ENCODE results near the gene CLC.

CLC gene

DNA sequence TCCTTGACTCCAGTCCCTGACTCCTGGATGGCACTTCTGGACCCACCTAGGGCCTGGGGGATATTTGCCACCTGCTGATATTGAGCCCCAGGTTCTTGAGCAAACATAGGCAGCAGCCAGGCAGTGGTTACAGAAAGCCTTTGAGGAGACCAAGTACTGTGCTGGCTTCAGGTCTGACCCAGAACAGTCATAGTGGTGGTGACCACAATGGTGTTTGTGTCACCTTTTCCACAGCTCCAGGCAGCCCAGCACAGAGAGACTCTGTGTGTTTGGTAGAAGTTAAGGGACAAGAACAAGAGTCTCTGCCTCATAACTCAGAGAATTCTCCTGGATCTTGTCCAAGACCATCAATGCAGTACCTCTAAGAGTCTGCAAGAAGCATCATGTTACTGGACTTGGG is 14.6 kb upstream of the CLC start:
- no peaks in the 10 kb centered on the region for H3K36me3 ChIP-seq (ENCODE audit: control insufficient read depth, insufficient read depth, low read length)
- no peaks in the 10 kb centered on the region for H3K4me1 ChIP-seq (ENCODE audit: control insufficient read depth, insufficient read depth, low read length)
- H3K27ac ChIP-seq (ENCODE audit: low read depth, low read length): no peak overlapping the region
- no peak overlapping the region for H3K4me3 ChIP-seq (ENCODE audit: low read depth, low read length)
- H3K9me3 ChIP-seq (ENCODE audit: control insufficient read depth, insufficient read depth, low read length): no peaks in the 10 kb centered on the region
- H3K9ac ChIP-seq (ENCODE audit: low read depth, low read length): no peak overlapping the region
- H3K27me3 ChIP-seq (ENCODE audit: control insufficient read depth, insufficient read depth, low read length): no peaks in the 10 kb centered on the region

DNA sequence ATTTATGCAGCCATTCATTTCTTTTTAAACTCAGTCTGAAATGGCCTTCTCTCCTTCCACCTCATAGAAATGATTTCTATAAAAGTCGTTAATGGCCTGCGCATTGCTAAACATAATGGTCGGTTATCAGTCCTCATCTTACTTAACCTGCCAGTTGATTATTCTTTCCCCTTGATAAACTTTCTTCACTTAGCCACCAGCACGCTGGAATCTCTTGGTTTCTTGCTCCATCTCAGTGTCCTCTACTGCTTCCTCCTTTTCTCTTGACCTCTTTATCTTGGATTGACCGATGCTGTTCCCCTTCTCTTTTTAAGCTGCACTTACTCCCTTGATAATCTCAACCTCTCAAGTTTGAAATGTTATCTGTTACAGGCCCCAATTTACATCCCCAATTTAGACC is 12.2 kb upstream of the CLC start:
- Histone ChIP-seq H3K36me3 (ENCODE audit: control insufficient read depth, insufficient read depth, low read length) (no peaks in the 10 kb centered on the region), H3K9me3 (ENCODE audit: control insufficient read depth, insufficient read depth, low read length) (no peaks in the 10 kb centered on the region), H3K9ac (ENCODE audit: low read depth, low read length) (no peak overlapping the region), H3K4me1 (ENCODE audit: control insufficient read depth, insufficient read depth, low read length) (no peaks in the 10 kb centered on the region), H3K27me3 (ENCODE audit: control insufficient read depth, insufficient read depth, low read length) (no peaks in the 10 kb centered on the region), H3K27ac (ENCODE audit: low read depth, low read length) (no peak overlapping the region), H3K4me3 (ENCODE audit: low read depth, low read length) (no peak overlapping the region)

DNA sequence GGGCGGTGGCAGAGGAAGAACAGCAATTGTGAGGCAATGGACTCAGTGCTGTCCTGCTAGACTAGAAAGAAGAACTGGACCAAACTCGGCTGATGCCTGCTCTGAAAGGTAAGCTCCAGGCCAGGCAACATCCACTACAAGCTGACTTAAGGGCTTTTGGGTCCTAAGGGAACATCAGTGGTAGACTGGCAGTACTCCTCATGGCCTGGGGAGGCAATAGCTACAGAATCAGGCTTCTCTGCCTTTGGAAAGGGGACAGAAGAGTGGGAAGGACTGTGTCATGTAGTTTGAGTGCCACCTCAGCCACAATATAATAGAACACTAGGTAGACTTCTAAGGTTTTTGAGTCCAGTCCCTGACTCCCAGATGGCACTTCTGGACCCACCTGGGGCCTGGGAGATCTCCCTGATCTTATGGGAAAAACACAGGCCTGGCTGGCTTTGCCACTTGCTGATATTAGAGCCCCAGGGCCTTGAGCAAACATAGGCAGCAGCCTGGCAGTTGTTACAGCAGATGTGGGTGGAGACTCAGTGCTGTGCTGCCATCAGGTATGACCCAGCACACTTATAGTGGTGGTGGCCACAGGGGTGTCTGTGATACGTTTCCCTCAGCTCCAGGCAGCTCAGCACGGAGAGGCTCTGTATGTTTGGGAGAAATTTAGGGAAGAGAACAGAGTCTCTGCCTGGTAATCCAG is 9.2 kb upstream of the CLC start:
- H3K27me3 ChIP-seq (ENCODE audit: control insufficient read depth, insufficient read depth, low read length): no peaks in the 10 kb centered on the region
- no peaks in the 10 kb centered on the region for H3K9me3 ChIP-seq (ENCODE audit: control insufficient read depth, insufficient read depth, low read length)
- no peaks in the 10 kb centered on the region for H3K4me1 ChIP-seq (ENCODE audit: control insufficient read depth, insufficient read depth, low read length)
- H3K4me3 ChIP-seq (ENCODE audit: low read depth, low read length): no peak overlapping the region
- H3K36me3 ChIP-seq (ENCODE audit: control insufficient read depth, insufficient read depth, low read length): no peaks in the 10 kb centered on the region
- H3K27ac ChIP-seq (ENCODE audit: low read depth, low read length): no peak overlapping the region
- no peak overlapping the region for H3K9ac ChIP-seq (ENCODE audit: low read depth, low read length)

DNA sequence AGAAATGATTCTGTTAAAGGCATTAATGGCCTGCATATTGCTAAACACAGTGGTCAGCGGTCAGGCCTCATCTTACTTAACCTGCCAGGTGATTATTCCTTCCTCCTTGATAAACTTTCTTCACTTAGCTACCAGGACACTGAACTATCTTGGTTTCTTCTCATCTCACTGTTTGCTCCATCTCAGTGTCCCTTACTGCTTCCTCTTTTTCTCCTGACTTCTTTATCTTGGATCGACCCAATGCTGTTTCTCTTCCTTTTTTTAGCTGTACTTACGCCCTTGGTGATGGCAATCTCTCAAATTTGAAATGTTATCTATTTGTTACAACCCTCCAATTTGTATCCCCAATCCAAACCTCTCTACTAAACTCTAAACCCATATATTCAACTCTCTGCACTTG is 7.8 kb upstream of the CLC start:
- Histone ChIP-seq H3K27me3 (ENCODE audit: control insufficient read depth, insufficient read depth, low read length) (no peaks in the 10 kb centered on the region), H3K4me3 (ENCODE audit: low read depth, low read length) (no peak overlapping the region)

DNA sequence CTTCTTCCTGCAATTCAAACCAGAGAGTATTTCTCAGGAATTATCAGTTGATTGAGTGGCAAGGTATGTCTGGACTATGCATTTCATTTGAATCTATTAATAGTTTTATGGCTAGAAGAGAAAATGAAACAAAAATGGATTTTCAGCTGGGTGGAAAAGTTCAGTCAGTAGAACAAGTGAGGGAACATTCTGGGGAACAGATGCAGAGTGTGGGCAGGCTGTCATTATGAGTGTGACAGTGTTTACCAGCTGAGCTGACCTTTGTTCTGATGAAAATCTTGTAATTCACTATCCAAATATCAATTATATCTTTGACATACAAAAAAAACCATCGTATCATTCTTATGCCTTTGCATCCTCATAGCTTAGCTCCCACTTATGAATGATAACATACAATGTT is 2.6 kb upstream of the CLC start:
- Histone ChIP-seq H3K27ac (ENCODE audit: low read depth, low read length) (no peak overlapping the region), H3K9me3 (ENCODE audit: control insufficient read depth, insufficient read depth, low read length) (no peaks in the 10 kb centered on the region), H3K4me3 (ENCODE audit: low read depth, low read length) (no peak overlapping the region), H3K27me3 (ENCODE audit: control insufficient read depth, insufficient read depth, low read length) (no peaks in the 10 kb centered on the region), H3K36me3 (ENCODE audit: control insufficient read depth, insufficient read depth, low read length) (no peaks in the 10 kb centered on the region), H3K9ac (ENCODE audit: low read depth, low read length) (no peak overlapping the region), H3K4me1 (ENCODE audit: control insufficient read depth, insufficient read depth, low read length) (no peaks in the 10 kb centered on the region; the same call in 1 of the 2 replicates)

More for the DNA sequence above, 7.8 kb upstream of the CLC start:
- Histone ChIP-seq H3K27ac (ENCODE audit: low read depth, low read length) (no peak overlapping the region), H3K9ac (ENCODE audit: low read depth, low read length) (no peak overlapping the region), H3K4me1 (ENCODE audit: control insufficient read depth, insufficient read depth, low read length) (no peaks in the 10 kb centered on the region), H3K36me3 (ENCODE audit: control insufficient read depth, insufficient read depth, low read length) (no peaks in the 10 kb centered on the region), H3K9me3 (ENCODE audit: control insufficient read depth, insufficient read depth, low read length) (no peaks in the 10 kb centered on the region)

DNA sequence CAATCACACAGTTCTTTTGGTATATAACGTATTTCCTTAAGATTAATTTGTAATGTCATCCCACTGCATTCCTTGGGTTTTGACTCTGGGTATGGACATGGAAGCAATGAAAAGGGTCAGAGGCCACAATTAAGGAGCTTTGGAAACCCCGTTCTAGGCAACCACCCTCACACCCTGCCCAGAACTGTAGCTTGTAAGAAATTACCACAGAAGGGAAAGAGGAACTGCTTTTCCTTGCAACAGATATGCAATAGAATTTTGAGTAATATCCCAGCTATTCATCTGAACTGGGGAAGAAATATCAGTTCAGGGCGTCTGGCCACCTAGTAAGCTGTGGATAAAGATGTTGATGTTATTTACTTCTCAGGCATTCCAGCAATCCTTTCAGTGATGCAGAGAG is 985 bp upstream of the CLC start:
- H3K4me3 ChIP-seq (ENCODE audit: low read depth, low read length): no peak overlapping the region
- H3K27me3 ChIP-seq (ENCODE audit: control insufficient read depth, insufficient read depth, low read length): no peaks in the 10 kb centered on the region
- H3K27ac ChIP-seq (ENCODE audit: low read depth, low read length): no peak overlapping the region
- H3K36me3 ChIP-seq (ENCODE audit: control insufficient read depth, insufficient read depth, low read length): no peaks in the 10 kb centered on the region
- H3K4me1 ChIP-seq (ENCODE audit: control insufficient read depth, insufficient read depth, low read length): no peaks in the 10 kb centered on the region; the same call in 1 of the 2 replicates
- H3K9me3 ChIP-seq (ENCODE audit: control insufficient read depth, insufficient read depth, low read length): no peaks in the 10 kb centered on the region
- H3K9ac ChIP-seq (ENCODE audit: low read depth, low read length): no peak overlapping the region

DNA sequence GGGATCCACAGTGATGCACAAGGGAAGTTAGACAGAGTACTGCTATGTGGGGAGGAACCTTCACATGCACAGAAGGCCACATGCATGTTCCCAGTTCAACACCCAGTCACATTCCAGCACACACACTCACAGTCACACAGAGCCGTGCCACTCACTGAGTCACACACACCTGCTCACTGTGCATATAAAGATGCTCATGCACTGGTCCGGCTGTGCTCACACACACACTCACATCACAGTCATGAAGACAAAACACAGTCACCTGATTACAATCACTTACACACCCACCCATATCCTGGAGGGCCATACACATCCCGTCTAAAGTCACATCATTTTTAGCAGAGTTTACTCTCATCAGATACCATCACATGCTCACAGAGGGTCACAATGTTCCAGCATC is 478 bp downstream of the CLC start:
- no peak overlapping the region for H3K4me3 ChIP-seq (ENCODE audit: low read depth, low read length)
- no peaks in the 10 kb centered on the region for H3K9me3 ChIP-seq (ENCODE audit: control insufficient read depth, insufficient read depth, low read length)
- no peak overlapping the region for H3K9ac ChIP-seq (ENCODE audit: low read depth, low read length)
- no peak overlapping the region for H3K27ac ChIP-seq (ENCODE audit: low read depth, low read length)
- H3K27me3 ChIP-seq (ENCODE audit: control insufficient read depth, insufficient read depth, low read length): no peaks in the 10 kb centered on the region
- H3K4me1 ChIP-seq (ENCODE audit: control insufficient read depth, insufficient read depth, low read length): no peaks in the 10 kb centered on the region; the same call in 1 of the 2 replicates
- H3K36me3 ChIP-seq (ENCODE audit: control insufficient read depth, insufficient read depth, low read length): no peaks in the 10 kb centered on the region

DNA sequence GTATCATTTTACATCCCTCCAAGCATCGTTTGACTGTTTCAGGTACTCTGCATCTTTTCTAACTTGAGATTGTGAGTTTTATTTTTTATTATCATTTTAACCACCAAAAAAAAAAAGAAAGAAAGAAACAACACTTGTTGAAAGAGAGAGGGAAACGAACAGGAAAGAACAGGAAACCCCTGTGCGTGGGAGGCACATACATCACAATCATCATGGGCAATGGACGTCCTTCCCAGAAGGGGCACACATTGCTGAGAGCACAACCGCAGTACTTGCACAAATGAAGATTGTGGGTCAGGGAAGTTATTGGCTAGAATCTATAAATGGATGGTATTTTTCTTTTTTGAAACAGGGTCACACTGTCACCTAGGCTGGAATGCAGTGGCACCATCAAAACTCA is 1.7 kb downstream of the CLC start:
- Histone ChIP-seq H3K36me3 (ENCODE audit: control insufficient read depth, insufficient read depth, low read length) (no peaks in the 10 kb centered on the region), H3K27me3 (ENCODE audit: control insufficient read depth, insufficient read depth, low read length) (no peaks in the 10 kb centered on the region), H3K27ac (ENCODE audit: low read depth, low read length) (no peak overlapping the region), H3K9ac (ENCODE audit: low read depth, low read length) (no peak overlapping the region), H3K4me1 (ENCODE audit: control insufficient read depth, insufficient read depth, low read length) (no peaks in the 10 kb centered on the region; the same call in 1 of the 2 replicates), H3K9me3 (ENCODE audit: control insufficient read depth, insufficient read depth, low read length) (no peaks in the 10 kb centered on the region), H3K4me3 (ENCODE audit: low read depth, low read length) (no peak overlapping the region)

DNA sequence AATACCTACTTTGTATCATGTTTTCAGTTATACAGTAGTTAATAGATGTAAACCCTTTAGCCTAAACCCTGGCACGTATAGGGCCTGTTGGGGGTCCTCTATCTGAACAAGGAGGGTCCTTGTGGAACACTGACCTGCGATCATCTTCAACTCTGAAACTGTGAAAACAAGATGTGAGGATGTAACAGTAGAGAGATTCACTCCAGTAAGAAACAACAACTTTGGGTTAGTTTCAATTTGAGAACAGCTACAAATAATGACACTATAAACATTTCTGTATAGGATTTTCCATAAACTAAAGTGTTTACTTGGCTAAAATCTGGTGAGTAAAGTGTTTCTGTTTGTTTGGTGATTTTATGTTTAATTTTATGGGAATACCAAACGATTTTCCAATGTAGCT is 2.1 kb downstream of the CLC start:
- Histone ChIP-seq H3K27ac (ENCODE audit: low read depth, low read length) (no peak overlapping the region), H3K4me1 (ENCODE audit: control insufficient read depth, insufficient read depth, low read length) (no peaks in the 10 kb centered on the region; the same call in 1 of the 2 replicates), H3K9me3 (ENCODE audit: control insufficient read depth, insufficient read depth, low read length) (no peaks in the 10 kb centered on the region), H3K4me3 (ENCODE audit: low read depth, low read length) (no peak overlapping the region), H3K36me3 (ENCODE audit: control insufficient read depth, insufficient read depth, low read length) (no peaks in the 10 kb centered on the region), H3K9ac (ENCODE audit: low read depth, low read length) (no peak overlapping the region), H3K27me3 (ENCODE audit: control insufficient read depth, insufficient read depth, low read length) (no peaks in the 10 kb centered on the region)

DNA sequence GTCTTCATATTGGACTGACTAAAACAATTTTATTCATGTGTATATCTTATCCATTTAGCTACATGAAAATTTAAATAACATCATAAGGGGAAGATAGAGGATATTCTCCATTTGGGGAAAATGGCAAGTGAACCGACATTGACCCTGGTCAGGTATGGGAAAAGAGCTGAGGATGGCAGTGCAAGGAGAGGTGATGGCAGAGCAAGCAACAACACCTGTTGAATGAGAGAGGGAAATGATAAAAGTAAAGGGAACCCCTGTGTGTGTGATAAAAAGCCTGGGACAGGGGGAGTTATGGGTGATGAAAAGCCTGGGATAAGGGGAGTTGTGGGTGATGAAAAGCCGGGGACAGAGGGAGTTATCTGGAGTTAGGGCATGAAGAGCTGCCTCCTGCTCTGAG is 4.0 kb downstream of the CLC start:
- Histone ChIP-seq H3K9me3 (ENCODE audit: control insufficient read depth, insufficient read depth, low read length) (no peaks in the 10 kb centered on the region), H3K4me1 (ENCODE audit: control insufficient read depth, insufficient read depth, low read length) (no peaks in the 10 kb centered on the region; the same call in 1 of the 2 replicates), H3K27ac (ENCODE audit: low read depth, low read length) (no peak overlapping the region), H3K27me3 (ENCODE audit: control insufficient read depth, insufficient read depth, low read length) (no peaks in the 10 kb centered on the region), H3K9ac (ENCODE audit: low read depth, low read length) (no peak overlapping the region), H3K36me3 (ENCODE audit: control insufficient read depth, insufficient read depth, low read length) (no peaks in the 10 kb centered on the region), H3K4me3 (ENCODE audit: low read depth, low read length) (no peak overlapping the region)

DNA sequence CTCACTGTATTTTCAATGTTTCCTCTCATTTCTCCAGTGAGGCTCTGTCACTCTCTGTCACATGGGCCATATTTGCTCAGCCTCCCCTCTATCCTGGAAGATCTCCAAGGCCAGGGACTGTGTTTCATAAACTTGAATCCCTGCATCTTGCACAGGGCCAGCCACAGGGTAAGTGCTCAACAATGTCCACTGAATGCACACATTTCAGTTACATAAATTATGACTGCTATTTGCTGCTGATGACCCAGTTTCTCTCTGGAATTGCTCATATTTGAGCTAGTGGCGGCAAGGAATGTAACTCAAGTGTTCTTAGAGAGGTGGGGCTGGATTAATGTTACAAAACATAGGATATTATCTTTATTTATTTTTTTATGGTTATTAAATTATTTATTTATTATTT is 6.1 kb downstream of the CLC start:
- H3K9ac ChIP-seq (ENCODE audit: low read depth, low read length): no peak overlapping the region
- H3K36me3 ChIP-seq (ENCODE audit: control insufficient read depth, insufficient read depth, low read length): no peaks in the 10 kb centered on the region
- H3K27ac ChIP-seq (ENCODE audit: low read depth, low read length): no peak overlapping the region
- no peak overlapping the region for H3K4me3 ChIP-seq (ENCODE audit: low read depth, low read length)
- H3K9me3 ChIP-seq (ENCODE audit: control insufficient read depth, insufficient read depth, low read length): no peaks in the 10 kb centered on the region
- H3K4me1 ChIP-seq (ENCODE audit: control insufficient read depth, insufficient read depth, low read length): no peaks in the 10 kb centered on the region
- H3K27me3 ChIP-seq (ENCODE audit: control insufficient read depth, insufficient read depth, low read length): no peaks in the 10 kb centered on the region

All from HUES48 (cell line).